Mucosa of rectum (tissue), 2 donors: ENCODE measurements around the gene TTC31.
A peak's percentile ranks its signal among the peaks of the same experiment; 100 is the strongest.

ENCODE experiments used
- H3K27ac ChIP-seq, 2 donors: one replicate each; pipeline ENCODE4 v1.7.0; 2013; ENCODE audit warnings: inconsistent platforms in 2 of 2, low read depth in 2 of 2, low read length in 2 of 2
- H3K27me3 ChIP-seq, 2 donors: one replicate each; pipeline ENCODE4 v1.7.0; 2013; ENCODE audit warnings: low read length in 2 of 2; ENCODE audit not compliant: control insufficient read depth in 2 of 2, insufficient read depth in 2 of 2
- H3K36me3 ChIP-seq, 2 donors: one replicate each; pipeline ENCODE4 v1.7.0; 2013; ENCODE audit warnings: low read length in 2 of 2; ENCODE audit not compliant: control insufficient read depth in 2 of 2, insufficient read depth in 2 of 2
- H3K4me1 ChIP-seq, 2 donors: one replicate each; pipeline ENCODE4 v1.7.0; 2013; ENCODE audit warnings: low read length in 2 of 2, mild to moderate bottlenecking in 1 of 2; ENCODE audit not compliant: control insufficient read depth in 2 of 2, insufficient read depth in 2 of 2
- H3K4me3 ChIP-seq, 2 donors: one replicate each; pipeline ENCODE4 v1.7.0; 2013; ENCODE audit warnings: low read length in 2 of 2
- H3K9ac ChIP-seq, 2 donors: one replicate each; pipeline ENCODE4 v1.7.0; 2013; ENCODE audit warnings: low read length in 2 of 2, low read depth in 1 of 2, mild to moderate bottlenecking in 1 of 2
- H3K9me3 ChIP-seq, 2 donors: one replicate each; pipeline ENCODE4 v1.7.0; 2013; ENCODE audit warnings: low read length in 2 of 2; ENCODE audit not compliant: control insufficient read depth in 2 of 2
- donor health status: healthy.
- donor health status: Normal muscosa, but diverticular disease.

TTC31 gene

GRCh38 chr2:74526649-74527230 is 43.9 kb downstream of the TTC31 start:
- no peaks in the 10 kb centered on the region for H3K27me3 ChIP-seq
- no peak overlapping the region for H3K9ac ChIP-seq
- no peaks in the 10 kb centered on the region for H3K9me3 ChIP-seq
- no peak overlapping the region for H3K4me3 ChIP-seq
- peaks cover 12 to 30% of the 10 kb centered on the region in 2 donors for H3K36me3 ChIP-seq
- no peak overlapping the region for H3K27ac ChIP-seq
- peaks cover 32 to 33% of the 10 kb centered on the region in 2 donors for H3K4me1 ChIP-seq

GRCh38 chr2:74527741-74528140 is 44.9 kb downstream of the TTC31 start:
- H3K36me3 ChIP-seq = peaks cover 16 to 31% of the 10 kb centered on the region in 2 donors
- H3K9me3 ChIP-seq = no peaks in the 10 kb centered on the region
- no peak overlapping the region for H3K9ac ChIP-seq
- H3K27me3 ChIP-seq = no peaks in the 10 kb centered on the region
- H3K27ac ChIP-seq = no peak overlapping the region
- peak overlapping the region in 1 of 2 donors; percentile 97 for H3K4me3 ChIP-seq
- peaks cover 32 to 33% of the 10 kb centered on the region in 2 donors for H3K4me1 ChIP-seq

- Histone ChIP-seq H3K4me3 (peak overlapping the region; percentile 94 to 97), H3K36me3 (peaks cover 18 to 37% of the 10 kb centered on the region in 2 donors), H3K9me3 (no peaks in the 10 kb centered on the region), H3K27ac (peak overlapping the region; percentile 87 to 90), H3K27me3 (no peaks in the 10 kb centered on the region), H3K9ac (peak overlapping the region; percentile 88 to 96), H3K4me1 (peaks cover 32 to 33% of the 10 kb centered on the region in 2 donors)
Measured at GRCh38 chr2:74528600-74529356, 45.9 kb downstream of the TTC31 start.

GRCh38 chr2:74529357-74530238 is 46.7 kb downstream of the TTC31 start, which contains the start of the genes AUP1 and HTRA2:
Gene AUP1, minus strand, starts transcription at chr2:74529706. Its CDS starts 77 bp downstream, at chr2:74529629.
Gene HTRA2, plus strand, starts transcription at chr2:74529933. Its CDS starts 74 bp downstream, at chr2:74530007.
- Histone ChIP-seq H3K27me3 (no peaks in the 10 kb centered on the region), H3K36me3 (peaks cover 18 to 37% of the 10 kb centered on the region in 2 donors), H3K4me1 (peaks cover 32 to 33% of the 10 kb centered on the region in 2 donors)

GRCh38 chr2:74530239-74531187 is 47.6 kb downstream of the TTC31 start:
- no peaks in the 10 kb centered on the region for H3K27me3 ChIP-seq
- H3K4me3 ChIP-seq = peak overlapping the region; percentile 94 to 97
- H3K36me3 ChIP-seq = peaks cover 18 to 37% of the 10 kb centered on the region in 2 donors
- H3K4me1 ChIP-seq = peaks cover 25 to 28% of the 10 kb centered on the region in 2 donors
- no peaks in the 10 kb centered on the region for H3K9me3 ChIP-seq
- peak overlapping the region; percentile 68 to 90 for H3K27ac ChIP-seq
- H3K9ac ChIP-seq = peak overlapping the region; percentile 83 to 88

More at GRCh38 chr2:74529357-74530238, 46.7 kb downstream of the TTC31 start, which contains the start of the genes AUP1 and HTRA2:
- peak within 1 kb of the TSS; percentile 94 to 97 for H3K4me3 ChIP-seq
- H3K9ac ChIP-seq = peak within 1 kb of the TSS; percentile 88 to 96
- H3K27ac ChIP-seq = peak within 1 kb of the TSS; percentile 87 to 90
- no peaks in the 10 kb centered on the region for H3K9me3 ChIP-seq

- Histone ChIP-seq H3K9ac (no peak overlapping the region), H3K36me3 (peaks cover 14 to 28% of the 10 kb centered on the region in 2 donors), H3K27me3 (no peaks in the 10 kb centered on the region), H3K9me3 (no peaks in the 10 kb centered on the region), H3K4me3 (no peak overlapping the region), H3K27ac (no peak overlapping the region), H3K4me1 (peaks cover 23 to 25% of the 10 kb centered on the region in 2 donors)
Measured at GRCh38 chr2:74531666-74532065, 48.8 kb downstream of the TTC31 start.

GRCh38 chr2:74532222-74532621 is 49.3 kb downstream of the TTC31 start:
- Histone ChIP-seq H3K4me1 (peaks cover 23 to 24% of the 10 kb centered on the region in 2 donors), H3K36me3 (peaks cover 8 to 23% of the 10 kb centered on the region in 2 donors), H3K9ac (no peak overlapping the region), H3K9me3 (no peaks in the 10 kb centered on the region), H3K27me3 (no peaks in the 10 kb centered on the region), H3K4me3 (no peak overlapping the region), H3K27ac (no peak overlapping the region)

- peaks cover 17 to 18% of the 10 kb centered on the region in 2 donors for H3K4me1 ChIP-seq
- H3K36me3 ChIP-seq = peaks cover 6 to 10% of the 10 kb centered on the region in 2 donors
- H3K27ac ChIP-seq = no peak overlapping the region
- no peaks in the 10 kb centered on the region for H3K9me3 ChIP-seq
- H3K4me3 ChIP-seq = no peak overlapping the region
- no peaks in the 10 kb centered on the region for H3K27me3 ChIP-seq
- no peak overlapping the region for H3K9ac ChIP-seq
Measured at GRCh38 chr2:74533464-74533863, 50.6 kb downstream of the TTC31 start.

GRCh38 chr2:74534411-74534810 is 51.5 kb downstream of the TTC31 start:
- Histone ChIP-seq H3K36me3 (peaks cover 6 to 10% of the 10 kb centered on the region in 2 donors), H3K9me3 (no peaks in the 10 kb centered on the region), H3K9ac (no peak overlapping the region)

More at GRCh38 chr2:74534411-74534810, 51.5 kb downstream of the TTC31 start:
- Histone ChIP-seq H3K4me1 (peaks cover 8 to 13% of the 10 kb centered on the region in 2 donors), H3K27ac (no peak overlapping the region), H3K27me3 (no peaks in the 10 kb centered on the region), H3K4me3 (no peak overlapping the region)
